ENCODE data around the gene CCDC97. TPM values are rescaled to one million over a fixed set of nuclear protein-coding genes. Genes with fewer than 3 reads are reported as not detected.
A peak's percentile ranks its signal among the peaks of the same experiment; 100 is the strongest.

Gene CCDC97
- total RNA-seq, 1 donor from 2014 or later, result 18.1 TPM

DNA sequence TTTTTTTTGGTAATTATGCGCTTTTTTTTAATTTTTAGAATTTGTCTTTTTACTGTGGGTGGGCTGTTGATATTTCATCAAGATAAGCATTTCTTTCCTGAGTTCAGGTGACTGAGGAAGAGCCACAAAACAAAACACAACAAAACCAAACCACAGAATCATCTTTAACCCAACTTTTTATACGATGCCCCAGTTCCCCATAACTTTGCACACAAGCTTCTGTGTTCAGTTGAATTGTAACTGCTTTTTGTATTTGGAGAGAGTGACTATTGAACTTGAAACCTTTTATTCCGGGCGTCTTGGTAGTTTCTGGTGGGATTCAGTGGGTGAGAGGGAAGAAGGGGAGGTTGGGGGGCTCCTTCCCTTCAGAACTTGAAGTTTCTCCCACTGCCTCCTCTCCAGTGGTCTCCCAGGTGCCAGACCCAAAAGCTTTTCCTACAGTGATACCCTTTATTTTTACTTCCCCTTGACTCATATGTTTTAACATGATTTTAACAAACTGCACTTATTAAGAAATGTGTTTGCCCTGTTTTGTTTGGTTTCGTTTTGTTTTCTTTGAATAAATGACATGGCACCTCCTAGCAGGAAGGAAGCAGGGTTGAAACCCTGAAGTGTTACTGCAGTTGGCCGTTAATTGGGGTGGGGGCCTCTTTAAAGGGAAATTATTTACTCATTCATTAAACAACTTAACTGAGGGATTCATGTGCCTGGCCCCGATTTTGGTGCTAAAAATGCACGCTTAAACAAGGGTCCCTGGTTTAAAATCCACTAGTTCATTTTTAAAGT lies 2.7 kb upstream of the CCDC97 start:
- Histone ChIP-seq H2AFZ (ENCODE audit: low read depth, low read length) (no peak overlapping the region), H3K79me2 (ENCODE audit: insufficient read depth, low read length) (peaks cover 26% of the 10 kb centered on the region), H3K9ac (ENCODE audit: low read length) (peak overlapping the region; percentile 67), H3K4me1 (ENCODE audit: insufficient read depth, low read length) (peaks cover 22% of the 10 kb centered on the region), H3K36me3 (ENCODE audit: insufficient read depth, low read length) (peaks cover 45% of the 10 kb centered on the region), H3K9me3 (ENCODE audit: insufficient read depth, low read depth, low read length) (no peaks in the 10 kb centered on the region), H3K27ac (ENCODE audit: low read depth, low read length) (no peak overlapping the region), H3K27me3 (ENCODE audit: insufficient read depth, low read length) (no peaks in the 10 kb centered on the region), H4K20me1 (ENCODE audit: insufficient read depth, low read length) (peaks cover 48% of the 10 kb centered on the region), H3K4me2 (ENCODE audit: low read length) (no peak overlapping the region), H3K4me3 (ENCODE audit: insufficient read depth, low read depth, low read length) (no peak overlapping the region)
- FAIRE-seq (no peak), DNase-seq (ENCODE audit: low read depth) (no peak)
- TF ChIP-seq EZH2 (IDR thresholded peaks at IDR 0.05; ENCODE audit: insufficient read depth, low read length) (no peak), CTCF (IDR thresholded peaks at IDR 0.05; ENCODE audit: insufficient read depth, low read depth, low read length) (no peak)
- H3K27me3 Mint-ChIP-seq (ENCODE audit: low read depth, unreplicated experiment), result no peaks in the 10 kb centered on the region
- no peaks in the 10 kb centered on the region for H3K9me3 Mint-ChIP-seq (ENCODE audit: unreplicated experiment)
- peaks cover 15% of the 10 kb centered on the region for H3K36me3 Mint-ChIP-seq (ENCODE audit: low read depth, unreplicated experiment)
- no peak overlapping the region for H3K4me3 Mint-ChIP-seq (ENCODE audit: unreplicated experiment)
- peaks cover 22% of the 10 kb centered on the region for H3K4me1 Mint-ChIP-seq (ENCODE audit: low read depth, unreplicated experiment)
- H3K27ac Mint-ChIP-seq (ENCODE audit: unreplicated experiment), result peak overlapping the region; percentile 72

DNA sequence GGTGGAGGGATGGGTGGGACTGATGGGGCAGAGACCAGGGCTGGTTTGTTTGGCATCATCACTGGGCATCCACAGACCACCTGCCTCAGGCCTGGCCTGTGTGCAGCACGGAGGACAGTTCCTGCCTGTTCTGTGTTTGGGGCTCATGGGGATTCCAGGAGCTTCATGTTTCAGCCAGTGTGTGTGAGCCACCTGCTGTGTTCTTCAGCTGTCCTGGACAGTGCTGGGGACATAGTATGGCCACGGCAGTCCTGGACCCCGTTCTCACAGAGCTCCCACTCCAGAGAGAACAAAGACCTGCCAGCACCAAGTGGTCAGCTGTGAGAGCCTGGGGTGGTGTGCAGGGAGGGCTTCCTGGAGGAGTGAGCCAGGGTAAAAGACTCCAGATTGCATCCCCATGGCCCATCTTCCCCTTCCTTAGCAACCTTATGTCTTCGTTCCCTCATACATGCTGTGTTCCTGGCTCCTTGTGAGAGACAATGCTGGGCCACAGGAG lies 2.0 kb upstream of the CCDC97 start:
- Histone ChIP-seq H4K20me1 (ENCODE audit: insufficient read depth, low read length) (peaks cover 55% of the 10 kb centered on the region), H3K4me3 (ENCODE audit: insufficient read depth, low read depth, low read length) (no peak overlapping the region), H3K9me3 (ENCODE audit: insufficient read depth, low read depth, low read length) (no peaks in the 10 kb centered on the region), H3K4me1 (ENCODE audit: insufficient read depth, low read length) (peaks cover 22% of the 10 kb centered on the region), H2AFZ (ENCODE audit: low read depth, low read length) (no peak overlapping the region), H3K9ac (ENCODE audit: low read length) (peak overlapping the region; percentile 67), H3K27me3 (ENCODE audit: insufficient read depth, low read length) (no peaks in the 10 kb centered on the region), H3K4me2 (ENCODE audit: low read length) (no peak overlapping the region), H3K36me3 (ENCODE audit: insufficient read depth, low read length) (peaks cover 41% of the 10 kb centered on the region), H3K79me2 (ENCODE audit: insufficient read depth, low read length) (peaks cover 33% of the 10 kb centered on the region), H3K27ac (ENCODE audit: low read depth, low read length) (peak overlapping the region; percentile 93)
- H3K4me1 Mint-ChIP-seq (ENCODE audit: low read depth, unreplicated experiment), result peaks cover 27% of the 10 kb centered on the region
- no peaks in the 10 kb centered on the region for H3K9me3 Mint-ChIP-seq (ENCODE audit: unreplicated experiment)
- no peak overlapping the region for H3K4me3 Mint-ChIP-seq (ENCODE audit: unreplicated experiment)
- TF ChIP-seq CTCF (IDR thresholded peaks at IDR 0.05; ENCODE audit: insufficient read depth, low read depth, low read length) (no peak), EZH2 (IDR thresholded peaks at IDR 0.05; ENCODE audit: insufficient read depth, low read length) (no peak)
- H3K27ac Mint-ChIP-seq (ENCODE audit: unreplicated experiment), result peak overlapping the region; percentile 100
- FAIRE-seq (no peak), DNase-seq (ENCODE audit: low read depth) (no peak)
- peaks cover 17% of the 10 kb centered on the region for H3K36me3 Mint-ChIP-seq (ENCODE audit: low read depth, unreplicated experiment)
- no peaks in the 10 kb centered on the region for H3K27me3 Mint-ChIP-seq (ENCODE audit: low read depth, unreplicated experiment)
